Measurements from ENCODE around the gene LRCH4. TPM values are rescaled to one million over a fixed set of nuclear protein-coding genes. Genes with fewer than 3 reads are reported as not detected.

The LRCH4 gene
- total RNA-seq, 1 donor from 2014 or later: 76.6 TPM

GRCh38 chr7:100620239-100620638, 34.3 kb upstream of the LRCH4 start:
- Mint-ChIP-seq H3K4me1 (ENCODE audit: low read depth) (no peaks in the 10 kb centered on the region), H3K27me3 (peaks cover 5% of the 10 kb centered on the region), H3K4me3 (ENCODE audit: low read depth) (no peak overlapping the region)

GRCh38 chr7:100614308-100614861, 28.5 kb upstream of the LRCH4 start:
- Mint-ChIP-seq H3K9me3 (ENCODE audit: low read depth) (no peaks in the 10 kb centered on the region), H3K4me1 (ENCODE audit: low read depth) (peaks cover 3% of the 10 kb centered on the region)

More at GRCh38 chr7:100620239-100620638, 34.3 kb upstream of the LRCH4 start:
- Mint-ChIP-seq H3K27ac (no peak overlapping the region), H3K9me3 (ENCODE audit: low read depth) (no peaks in the 10 kb centered on the region), H3K36me3 (ENCODE audit: insufficient read depth) (peaks cover 7% of the 10 kb centered on the region)
- DNase-seq (ENCODE audit: low spot score, unreplicated experiment): no peak
- no peak for TF ChIP-seq CTCF (IDR thresholded peaks at IDR 0.05; ENCODE audit: unreplicated experiment)

GRCh38 chr7:100613412-100614175, 27.7 kb upstream of the LRCH4 start:
- Mint-ChIP-seq H3K9me3 (ENCODE audit: low read depth) (no peaks in the 10 kb centered on the region), H3K36me3 (ENCODE audit: insufficient read depth) (peaks cover 5% of the 10 kb centered on the region), H3K4me3 (ENCODE audit: low read depth) (peak overlapping the region; percentile 99), H3K27me3 (no peaks in the 10 kb centered on the region), H3K4me1 (ENCODE audit: low read depth) (peaks cover 3% of the 10 kb centered on the region), H3K27ac (no peak overlapping the region)
- no peak for TF ChIP-seq CTCF (IDR thresholded peaks at IDR 0.05; ENCODE audit: unreplicated experiment)
- DNase-seq (ENCODE audit: low spot score, unreplicated experiment): no peak

More at GRCh38 chr7:100614308-100614861, 28.5 kb upstream of the LRCH4 start:
- TF ChIP-seq CTCF (IDR thresholded peaks at IDR 0.05; ENCODE audit: unreplicated experiment): no peak
- no peak for DNase-seq (ENCODE audit: low spot score, unreplicated experiment)
- Mint-ChIP-seq H3K36me3 (ENCODE audit: insufficient read depth) (peaks cover 5% of the 10 kb centered on the region), H3K4me3 (ENCODE audit: low read depth) (no peak overlapping the region), H3K27me3 (no peaks in the 10 kb centered on the region), H3K27ac (no peak overlapping the region)

DNA sequence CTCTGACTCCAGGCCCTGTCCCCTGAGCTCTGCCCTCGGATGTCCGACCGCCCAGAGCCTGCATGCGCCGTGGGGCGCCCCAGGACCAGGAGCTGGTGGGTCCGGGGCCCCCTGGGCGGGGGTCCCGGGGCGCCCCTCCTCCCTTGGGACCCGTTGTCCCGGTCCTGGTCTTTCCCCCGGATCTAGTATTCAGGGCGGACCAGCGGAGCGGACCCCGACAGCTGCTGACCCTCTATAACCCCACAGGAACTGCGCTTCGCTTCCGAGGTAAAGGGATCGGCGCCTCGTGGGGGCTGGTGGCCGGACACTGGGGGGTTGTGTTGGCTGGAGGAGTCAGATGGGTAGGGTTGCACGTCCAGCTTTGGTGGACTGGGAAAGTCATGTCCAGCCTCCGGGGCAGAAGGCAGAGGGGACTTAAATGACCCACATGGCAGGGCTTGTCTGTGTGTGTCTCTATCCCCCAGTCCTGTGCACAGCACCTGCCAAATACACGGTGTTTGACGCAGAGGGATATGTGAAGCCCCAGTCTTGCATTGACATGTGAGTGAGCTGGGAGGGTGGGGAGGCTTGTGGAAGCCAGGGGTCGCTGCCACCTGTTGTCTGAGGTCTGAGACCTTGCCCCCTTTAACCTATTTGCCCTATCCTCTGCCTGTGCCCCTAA, 26.9 kb upstream of the LRCH4 start:
- DNase-seq (ENCODE audit: low spot score, unreplicated experiment): peak; percentile 27
- Mint-ChIP-seq H3K4me1 (ENCODE audit: low read depth) (peaks cover 3% of the 10 kb centered on the region), H3K27ac (peak overlapping the region; percentile 33), H3K9me3 (ENCODE audit: low read depth) (no peaks in the 10 kb centered on the region), H3K27me3 (no peaks in the 10 kb centered on the region), H3K4me3 (ENCODE audit: low read depth) (peak overlapping the region; percentile 99), H3K36me3 (ENCODE audit: insufficient read depth) (peaks cover 5% of the 10 kb centered on the region)
- peak; percentile 22 for TF ChIP-seq CTCF (IDR thresholded peaks at IDR 0.05; ENCODE audit: unreplicated experiment)

DNA sequence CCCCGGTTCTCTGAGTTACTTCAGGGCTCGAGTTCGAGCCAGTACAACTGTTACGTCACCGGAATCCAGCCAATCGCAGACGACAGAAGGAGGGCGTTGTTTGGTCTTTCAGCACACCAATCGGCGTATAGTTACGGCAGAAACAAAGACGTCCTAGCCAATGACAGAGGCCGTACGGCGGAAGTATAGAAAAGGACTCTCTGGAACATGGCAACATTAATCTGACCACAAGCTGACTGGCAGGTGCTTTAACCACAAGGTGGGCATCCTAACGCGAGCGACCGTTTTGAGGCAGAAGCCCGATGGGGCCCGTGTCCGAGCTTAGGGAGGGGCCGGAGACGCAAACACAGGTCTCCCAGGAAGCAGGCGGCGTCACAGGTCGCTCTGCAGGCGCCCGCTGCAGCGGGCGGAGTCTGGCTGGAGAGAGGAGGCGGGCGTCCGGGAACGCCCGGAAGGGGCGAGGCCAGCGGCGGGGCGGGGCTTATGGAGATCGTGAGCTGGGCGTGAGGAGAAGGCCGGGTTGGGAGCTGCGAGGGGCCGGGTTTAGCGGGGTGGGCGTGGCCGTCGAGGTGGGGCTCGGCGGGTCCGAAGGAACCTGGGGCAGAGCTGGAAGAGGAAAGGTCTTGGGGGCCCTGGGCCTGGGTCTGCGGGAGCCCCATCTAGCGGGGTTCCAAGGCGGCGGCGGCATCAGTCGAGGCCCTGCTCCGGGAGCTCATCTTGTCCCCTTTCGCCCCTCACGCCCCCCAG, 26.2 kb upstream of the LRCH4 start, which contains the start of gene MOSPD3:
Gene MOSPD3, plus strand, starts transcription at position 558 of the 747 bp plus-strand sequence. CDS start 252 bp downstream, outside the sequence.
- Mint-ChIP-seq H3K27me3 (peaks cover 6% of the 10 kb centered on the region), H3K9me3 (ENCODE audit: low read depth) (no peaks in the 10 kb centered on the region), H3K4me3 (ENCODE audit: low read depth) (peak within 1 kb of the TSS; percentile 99), H3K27ac (peak within 1 kb of the TSS; percentile 100), H3K36me3 (ENCODE audit: insufficient read depth) (peaks cover 5% of the 10 kb centered on the region), H3K4me1 (ENCODE audit: low read depth) (peaks cover 3% of the 10 kb centered on the region)
- DNase-seq (ENCODE audit: low spot score, unreplicated experiment): peak; percentile 97
- no peak for TF ChIP-seq CTCF (IDR thresholded peaks at IDR 0.05; ENCODE audit: unreplicated experiment)
